Astrocyte (in vitro differentiated cells and primary cell): ENCODE measurements around the gene NTRK3. TPM values are rescaled to one million over a fixed set of nuclear protein-coding genes. Genes with fewer than 3 reads are reported as not detected.

Experiments used
- DNase-seq: peaks from one replicate; pipeline ENCODE4 v3.0.0-alpha.2; 2010; ENCODE audit warnings: low read depth
- FAIRE-seq: peaks from 2 replicates; lab custom pipeline; 2011; peaks lifted over from hg19 to GRCh38; lab: Jason Lieb, UNC
- H2AFZ ChIP-seq: 2 replicates; pipeline ENCODE4 v1.6.0; 2012; ENCODE audit warnings: low read depth, low read length, inconsistent platforms
- H3K27ac ChIP-seq: 2 replicates; pipeline ENCODE4 v1.5.1; 2011; ENCODE audit warnings: low read depth, low read length, inconsistent platforms
- H3K27me3 ChIP-seq: 2 replicates; pipeline ENCODE4 v1.6.0; 2011; ENCODE audit warnings: low read length, inconsistent platforms; ENCODE audit not compliant: insufficient read depth
- H3K36me3 ChIP-seq: 2 replicates; pipeline ENCODE4 v1.5.1; 2011; ENCODE audit warnings: low read length, inconsistent platforms; ENCODE audit not compliant: insufficient read depth
- H3K4me1 ChIP-seq: 2 replicates; pipeline ENCODE4 v1.5.1; 2011; ENCODE audit warnings: low read length, inconsistent platforms; ENCODE audit not compliant: insufficient read depth
- H3K4me2 ChIP-seq: 2 replicates; pipeline ENCODE4 v1.6.0; 2012; ENCODE audit warnings: low read length, inconsistent platforms
- H3K4me3 ChIP-seq: 2 replicates; pipeline ENCODE4 v1.5.1; 2011; ENCODE audit warnings: low read depth, mild to moderate bottlenecking, low read length, inconsistent platforms; ENCODE audit not compliant: insufficient read depth
- H3K79me2 ChIP-seq: 2 replicates; pipeline ENCODE4 v1.6.0; 2012; ENCODE audit warnings: mild to moderate bottlenecking, low read length, inconsistent platforms; ENCODE audit not compliant: insufficient read depth
- H3K9ac ChIP-seq: 2 replicates; pipeline ENCODE4 v1.6.0; 2012; ENCODE audit warnings: mild to moderate bottlenecking, low read length, inconsistent platforms
- H3K9me3 ChIP-seq: 2 replicates; pipeline ENCODE4 v1.5.1; 2012; ENCODE audit warnings: low read depth, mild to moderate bottlenecking, low read length, inconsistent platforms; ENCODE audit not compliant: insufficient read depth
- H4K20me1 ChIP-seq: 2 replicates; pipeline ENCODE4 v1.6.0; 2012; ENCODE audit warnings: low read length, inconsistent platforms; ENCODE audit not compliant: insufficient read depth
- H3K27ac Mint-ChIP-seq: one replicate; pipeline ENCODE4 v1.8.0; 2021; ENCODE audit warnings: mild to moderate bottlenecking, mixed read lengths; ENCODE audit not compliant: unreplicated experiment
- H3K27me3 Mint-ChIP-seq: one replicate; pipeline ENCODE4 v1.8.0; 2021; ENCODE audit warnings: low read depth, mixed read lengths; ENCODE audit not compliant: unreplicated experiment
- H3K36me3 Mint-ChIP-seq: one replicate; pipeline ENCODE4 v1.8.0; 2021; ENCODE audit warnings: low read depth, mixed read lengths; ENCODE audit not compliant: unreplicated experiment
- H3K4me1 Mint-ChIP-seq: one replicate; pipeline ENCODE4 v1.8.0; 2021; ENCODE audit warnings: low read depth, mixed read lengths; ENCODE audit not compliant: unreplicated experiment
- H3K4me3 Mint-ChIP-seq: one replicate; pipeline ENCODE4 v1.8.0; 2021; ENCODE audit warnings: mild to moderate bottlenecking, moderate library complexity, mixed read lengths; ENCODE audit not compliant: unreplicated experiment
- H3K9me3 Mint-ChIP-seq: one replicate; pipeline ENCODE4 v1.8.0; 2021; ENCODE audit warnings: mild to moderate bottlenecking, mixed read lengths; ENCODE audit not compliant: unreplicated experiment
- EZH2 ChIP-seq: IDR thresholded peaks from 2 replicates; pipeline ENCODE4 v1.6.1; 2012; ENCODE audit warnings: mild to moderate bottlenecking, low read length, inconsistent platforms; ENCODE audit not compliant: insufficient read depth
- total RNA-seq: library from RNA; stranded (reverse); gene quantifications from 2 replicates; pipeline ENCODE4 v1.2.1, GENCODE V29; 2021
- TF ChIP-seq, protein P1 (sequence below): IDR thresholded peaks from 2 replicates; pipeline ENCODE4 v1.5.1; 2011; ENCODE audit warnings: low read depth, mild to moderate bottlenecking, inconsistent platforms, low read length, moderate library complexity; ENCODE audit not compliant: insufficient read depth

Gene NTRK3
- total RNA-seq, 1 donor from 2014 or later = 12.9 TPM

DNA sequence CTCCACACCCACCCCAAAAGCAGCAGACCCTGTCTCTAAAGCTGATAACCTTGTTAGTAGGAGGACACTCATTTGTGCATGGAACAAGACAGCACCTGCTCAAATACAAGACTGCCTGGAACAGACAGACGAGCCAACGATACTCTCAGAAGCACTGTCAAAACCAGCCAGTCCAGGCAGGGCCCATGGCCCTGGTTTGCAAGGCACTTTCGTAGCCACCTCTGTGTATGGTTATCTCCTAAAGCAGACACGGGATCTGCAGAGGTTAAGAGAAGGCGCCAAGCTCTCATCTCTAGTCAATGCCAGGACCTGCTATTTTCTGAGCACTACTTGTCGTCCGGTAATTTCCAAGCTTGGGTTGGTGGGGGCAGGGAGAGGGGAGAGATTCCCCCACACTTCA is 10.5 kb downstream of the NTRK3 start:
- Histone ChIP-seq H3K4me2 (no peak overlapping the region), H2AFZ (no peak overlapping the region), H3K79me2 (no peaks in the 10 kb centered on the region), H3K36me3 (no peaks in the 10 kb centered on the region), H3K4me1 (peaks cover 8% of the 10 kb centered on the region), H4K20me1 (peaks cover 12% of the 10 kb centered on the region), H3K9me3 (no peaks in the 10 kb centered on the region), H3K27ac (no peak overlapping the region), H3K9ac (no peak overlapping the region), H3K27me3 (no peaks in the 10 kb centered on the region), H3K4me3 (no peak overlapping the region)
- FAIRE-seq (no peak), DNase-seq (no peak)
- no peak overlapping the region for H3K27ac Mint-ChIP-seq
- H3K4me1 Mint-ChIP-seq = peaks cover 10% of the 10 kb centered on the region
- peaks cover 29% of the 10 kb centered on the region for H3K27me3 Mint-ChIP-seq
- no peak overlapping the region for H3K4me3 Mint-ChIP-seq
- H3K9me3 Mint-ChIP-seq = peaks cover 2% of the 10 kb centered on the region
- peaks cover 2% of the 10 kb centered on the region for H3K36me3 Mint-ChIP-seq
- no peak for TF ChIP-seq EZH2
- TF ChIP-seq, protein P1, sequence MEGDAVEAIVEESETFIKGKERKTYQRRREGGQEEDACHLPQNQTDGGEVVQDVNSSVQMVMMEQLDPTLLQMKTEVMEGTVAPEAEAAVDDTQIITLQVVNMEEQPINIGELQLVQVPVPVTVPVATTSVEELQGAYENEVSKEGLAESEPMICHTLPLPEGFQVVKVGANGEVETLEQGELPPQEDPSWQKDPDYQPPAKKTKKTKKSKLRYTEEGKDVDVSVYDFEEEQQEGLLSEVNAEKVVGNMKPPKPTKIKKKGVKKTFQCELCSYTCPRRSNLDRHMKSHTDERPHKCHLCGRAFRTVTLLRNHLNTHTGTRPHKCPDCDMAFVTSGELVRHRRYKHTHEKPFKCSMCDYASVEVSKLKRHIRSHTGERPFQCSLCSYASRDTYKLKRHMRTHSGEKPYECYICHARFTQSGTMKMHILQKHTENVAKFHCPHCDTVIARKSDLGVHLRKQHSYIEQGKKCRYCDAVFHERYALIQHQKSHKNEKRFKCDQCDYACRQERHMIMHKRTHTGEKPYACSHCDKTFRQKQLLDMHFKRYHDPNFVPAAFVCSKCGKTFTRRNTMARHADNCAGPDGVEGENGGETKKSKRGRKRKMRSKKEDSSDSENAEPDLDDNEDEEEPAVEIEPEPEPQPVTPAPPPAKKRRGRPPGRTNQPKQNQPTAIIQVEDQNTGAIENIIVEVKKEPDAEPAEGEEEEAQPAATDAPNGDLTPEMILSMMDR = no peak

DNA sequence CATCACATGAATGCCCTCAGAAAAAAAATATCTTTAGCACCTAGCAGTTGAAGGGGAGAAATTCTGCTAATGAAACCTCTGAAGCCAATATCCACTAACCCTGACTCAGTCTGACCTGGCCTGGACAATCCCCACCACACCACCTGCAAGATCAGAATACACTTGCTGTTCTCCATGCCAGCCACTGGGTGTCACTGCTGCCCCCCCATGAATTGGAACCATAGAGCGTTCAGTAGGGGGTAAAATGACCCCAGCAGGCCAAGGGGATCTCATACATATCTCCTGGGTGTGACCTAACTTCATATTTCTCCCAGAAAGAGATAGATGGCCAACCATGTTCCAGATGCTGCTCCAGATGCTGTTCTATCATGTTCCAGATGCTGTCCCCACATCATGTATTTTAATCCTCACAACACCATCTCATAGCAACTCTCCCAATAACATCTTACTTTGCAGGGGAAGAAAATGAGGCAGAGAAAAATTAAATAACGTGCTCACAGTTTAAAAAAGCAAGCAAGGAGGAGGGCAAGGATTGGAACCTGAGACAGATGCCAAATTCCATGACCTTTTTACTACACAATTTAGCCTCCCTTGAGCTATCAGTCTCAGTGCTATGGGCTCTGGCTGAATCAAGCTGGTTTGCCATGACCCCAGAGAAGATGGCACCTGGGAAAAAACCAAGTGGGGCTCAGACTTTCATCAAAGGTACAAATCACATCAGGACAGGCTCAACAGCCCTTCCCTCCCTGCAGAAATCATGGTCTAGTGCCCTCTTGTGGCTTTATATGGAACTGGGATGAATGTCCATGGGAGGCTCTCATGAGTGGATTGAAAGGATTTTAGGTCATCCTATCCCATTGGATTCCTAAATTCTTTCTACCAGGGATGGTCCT is 12.4 kb downstream of the NTRK3 start:
- H4K20me1 ChIP-seq = peaks cover 12% of the 10 kb centered on the region
- no peak overlapping the region for H3K27ac ChIP-seq
- DNase-seq (no peak), FAIRE-seq (peak; percentile 65)
- H3K36me3 Mint-ChIP-seq = no peaks in the 10 kb centered on the region
- no peaks in the 10 kb centered on the region for H3K27me3 ChIP-seq
- no peaks in the 10 kb centered on the region for H3K9me3 ChIP-seq
- peaks cover 11% of the 10 kb centered on the region for H3K4me1 Mint-ChIP-seq
- peaks cover 8% of the 10 kb centered on the region for H3K4me1 ChIP-seq
- no peak overlapping the region for H3K4me2 ChIP-seq
- H3K36me3 ChIP-seq = no peaks in the 10 kb centered on the region
- H3K27ac Mint-ChIP-seq = no peak overlapping the region
- TF ChIP-seq, protein P1 = peak; percentile 55
- no peak for TF ChIP-seq EZH2
- no peak overlapping the region for H2AFZ ChIP-seq
- no peak overlapping the region for H3K4me3 ChIP-seq
- H3K79me2 ChIP-seq = no peaks in the 10 kb centered on the region
- no peak overlapping the region for H3K4me3 Mint-ChIP-seq
- no peaks in the 10 kb centered on the region for H3K9me3 Mint-ChIP-seq
- peaks cover 18% of the 10 kb centered on the region for H3K27me3 Mint-ChIP-seq
- no peak overlapping the region for H3K9ac ChIP-seq
